ENCODE data around the gene FLVCR2.

Gene FLVCR2

DNA sequence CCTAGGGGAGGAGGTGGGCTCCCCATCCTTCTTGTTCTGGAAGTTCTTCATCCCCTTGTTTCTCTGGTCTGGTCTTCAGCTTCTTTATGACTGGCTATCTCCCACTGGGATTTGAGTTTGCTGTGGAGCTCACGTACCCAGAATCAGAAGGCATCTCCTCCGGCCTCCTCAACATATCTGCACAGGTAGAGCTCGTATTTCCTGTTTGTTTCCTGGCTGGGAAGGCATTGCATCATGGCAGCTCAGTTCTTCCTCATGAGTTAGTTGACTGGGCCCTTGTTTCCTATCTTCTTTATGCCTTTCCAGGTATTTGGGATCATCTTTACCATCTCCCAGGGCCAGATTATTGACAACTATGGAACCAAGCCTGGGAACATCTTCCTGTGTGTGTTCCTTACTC, 62.5 kb downstream of the FLVCR2 start:
- Histone ChIP-seq H3K27ac (replicated peaks) (no peak overlapping the region), H3K4me3 (replicated peaks; ENCODE audit: insufficient read depth, low read length) (no peak overlapping the region), H3K27me3 (ENCODE audit: insufficient read depth, poor library complexity, severe bottlenecking) (no peaks in the 10 kb centered on the region)
- TF ChIP-seq, protein P1, sequence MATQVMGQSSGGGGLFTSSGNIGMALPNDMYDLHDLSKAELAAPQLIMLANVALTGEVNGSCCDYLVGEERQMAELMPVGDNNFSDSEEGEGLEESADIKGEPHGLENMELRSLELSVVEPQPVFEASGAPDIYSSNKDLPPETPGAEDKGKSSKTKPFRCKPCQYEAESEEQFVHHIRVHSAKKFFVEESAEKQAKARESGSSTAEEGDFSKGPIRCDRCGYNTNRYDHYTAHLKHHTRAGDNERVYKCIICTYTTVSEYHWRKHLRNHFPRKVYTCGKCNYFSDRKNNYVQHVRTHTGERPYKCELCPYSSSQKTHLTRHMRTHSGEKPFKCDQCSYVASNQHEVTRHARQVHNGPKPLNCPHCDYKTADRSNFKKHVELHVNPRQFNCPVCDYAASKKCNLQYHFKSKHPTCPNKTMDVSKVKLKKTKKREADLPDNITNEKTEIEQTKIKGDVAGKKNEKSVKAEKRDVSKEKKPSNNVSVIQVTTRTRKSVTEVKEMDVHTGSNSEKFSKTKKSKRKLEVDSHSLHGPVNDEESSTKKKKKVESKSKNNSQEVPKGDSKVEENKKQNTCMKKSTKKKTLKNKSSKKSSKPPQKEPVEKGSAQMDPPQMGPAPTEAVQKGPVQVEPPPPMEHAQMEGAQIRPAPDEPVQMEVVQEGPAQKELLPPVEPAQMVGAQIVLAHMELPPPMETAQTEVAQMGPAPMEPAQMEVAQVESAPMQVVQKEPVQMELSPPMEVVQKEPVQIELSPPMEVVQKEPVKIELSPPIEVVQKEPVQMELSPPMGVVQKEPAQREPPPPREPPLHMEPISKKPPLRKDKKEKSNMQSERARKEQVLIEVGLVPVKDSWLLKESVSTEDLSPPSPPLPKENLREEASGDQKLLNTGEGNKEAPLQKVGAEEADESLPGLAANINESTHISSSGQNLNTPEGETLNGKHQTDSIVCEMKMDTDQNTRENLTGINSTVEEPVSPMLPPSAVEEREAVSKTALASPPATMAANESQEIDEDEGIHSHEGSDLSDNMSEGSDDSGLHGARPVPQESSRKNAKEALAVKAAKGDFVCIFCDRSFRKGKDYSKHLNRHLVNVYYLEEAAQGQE (IDR thresholded peaks at IDR 0.05; ENCODE audit: insufficient replicate concordance, low read depth), result no peak
- TF ChIP-seq, protein P2, sequence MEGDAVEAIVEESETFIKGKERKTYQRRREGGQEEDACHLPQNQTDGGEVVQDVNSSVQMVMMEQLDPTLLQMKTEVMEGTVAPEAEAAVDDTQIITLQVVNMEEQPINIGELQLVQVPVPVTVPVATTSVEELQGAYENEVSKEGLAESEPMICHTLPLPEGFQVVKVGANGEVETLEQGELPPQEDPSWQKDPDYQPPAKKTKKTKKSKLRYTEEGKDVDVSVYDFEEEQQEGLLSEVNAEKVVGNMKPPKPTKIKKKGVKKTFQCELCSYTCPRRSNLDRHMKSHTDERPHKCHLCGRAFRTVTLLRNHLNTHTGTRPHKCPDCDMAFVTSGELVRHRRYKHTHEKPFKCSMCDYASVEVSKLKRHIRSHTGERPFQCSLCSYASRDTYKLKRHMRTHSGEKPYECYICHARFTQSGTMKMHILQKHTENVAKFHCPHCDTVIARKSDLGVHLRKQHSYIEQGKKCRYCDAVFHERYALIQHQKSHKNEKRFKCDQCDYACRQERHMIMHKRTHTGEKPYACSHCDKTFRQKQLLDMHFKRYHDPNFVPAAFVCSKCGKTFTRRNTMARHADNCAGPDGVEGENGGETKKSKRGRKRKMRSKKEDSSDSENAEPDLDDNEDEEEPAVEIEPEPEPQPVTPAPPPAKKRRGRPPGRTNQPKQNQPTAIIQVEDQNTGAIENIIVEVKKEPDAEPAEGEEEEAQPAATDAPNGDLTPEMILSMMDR (IDR thresholded peaks at IDR 0.05; ENCODE audit: insufficient read depth, low read length), result no peak
- TF ChIP-seq GABPA (IDR thresholded peaks at IDR 0.05; ENCODE audit: low read depth), result no peak
- no peak for TF ChIP-seq POLR2AphosphoS5 (IDR thresholded peaks at IDR 0.05; ENCODE audit: low read depth)
- no peak for TF ChIP-seq SPI1 (IDR thresholded peaks at IDR 0.05; ENCODE audit: borderline replicate concordance, low read depth)
- no peak for DNase-seq (ENCODE audit: low read depth in 1 of 2, low spot score in 1 of 2)

DNA sequence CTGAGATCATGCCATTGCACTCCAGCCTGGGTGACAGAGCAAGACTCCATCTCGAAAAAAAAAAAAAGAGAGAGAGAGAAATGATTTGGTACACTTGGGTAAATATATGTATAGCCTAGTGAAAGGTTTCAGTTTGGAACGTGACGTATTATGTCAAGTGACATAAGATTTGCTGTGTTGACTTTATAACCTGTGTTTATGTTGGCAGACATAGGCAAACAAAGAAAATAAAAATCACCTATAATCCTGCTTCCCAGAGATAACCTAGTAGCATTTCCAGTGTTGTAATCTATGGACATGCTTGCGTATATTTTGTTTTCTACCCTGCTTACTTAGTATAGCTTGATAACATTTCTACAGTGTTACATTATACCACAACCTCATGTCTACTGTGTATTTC, 65.6 kb downstream of the FLVCR2 start:
- Histone ChIP-seq H3K4me3 (replicated peaks; ENCODE audit: insufficient read depth, low read length) (no peak overlapping the region), H3K27ac (replicated peaks) (no peak overlapping the region), H3K27me3 (ENCODE audit: insufficient read depth, poor library complexity, severe bottlenecking) (no peaks in the 10 kb centered on the region)
- TF ChIP-seq SPI1 (IDR thresholded peaks at IDR 0.05; ENCODE audit: borderline replicate concordance, low read depth), result no peak
- TF ChIP-seq, protein P2 (IDR thresholded peaks at IDR 0.05; ENCODE audit: insufficient read depth, low read length), result no peak
- TF ChIP-seq POLR2AphosphoS5 (IDR thresholded peaks at IDR 0.05; ENCODE audit: low read depth), result no peak
- TF ChIP-seq, protein P1 (IDR thresholded peaks at IDR 0.05; ENCODE audit: insufficient replicate concordance, low read depth), result no peak
- TF ChIP-seq GABPA (IDR thresholded peaks at IDR 0.05; ENCODE audit: low read depth), result no peak
- DNase-seq (ENCODE audit: low read depth in 1 of 2, low spot score in 1 of 2), result no peak

DNA sequence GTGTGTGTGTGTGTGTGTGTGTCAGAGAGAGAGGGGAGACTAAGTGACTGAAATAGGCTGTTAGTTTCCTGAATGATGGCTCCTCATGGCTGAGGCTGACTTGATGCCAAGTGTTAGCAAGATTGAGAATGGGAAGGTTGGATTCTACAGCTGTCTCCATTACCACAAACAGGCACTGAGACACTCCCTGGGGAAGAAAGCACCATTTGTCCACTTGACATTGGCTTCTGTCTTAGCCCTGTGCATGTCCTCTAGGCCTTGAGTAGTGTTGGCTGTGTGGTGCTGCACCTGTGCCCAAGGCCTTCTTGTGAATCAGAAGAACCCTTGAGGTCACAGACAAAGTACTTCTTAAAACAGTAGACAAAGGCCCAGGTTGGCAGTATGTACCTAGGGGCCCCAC, 66.6 kb downstream of the FLVCR2 start:
- TF ChIP-seq SPI1 (IDR thresholded peaks at IDR 0.05; ENCODE audit: borderline replicate concordance, low read depth) (no peak), GABPA (IDR thresholded peaks at IDR 0.05; ENCODE audit: low read depth) (no peak), POLR2AphosphoS5 (IDR thresholded peaks at IDR 0.05; ENCODE audit: low read depth) (no peak)
- TF ChIP-seq, protein P1 (IDR thresholded peaks at IDR 0.05; ENCODE audit: insufficient replicate concordance, low read depth), result no peak
- TF ChIP-seq, protein P2 (IDR thresholded peaks at IDR 0.05; ENCODE audit: insufficient read depth, low read length), result no peak
- DNase-seq (ENCODE audit: low read depth in 1 of 2, low spot score in 1 of 2), result no peak
- no peak overlapping the region for H3K4me3 ChIP-seq (replicated peaks; ENCODE audit: insufficient read depth, low read length)

More for the DNA sequence above, 66.6 kb downstream of the FLVCR2 start:
- no peak overlapping the region for H3K27ac ChIP-seq (replicated peaks)
- no peaks in the 10 kb centered on the region for H3K27me3 ChIP-seq (ENCODE audit: insufficient read depth, poor library complexity, severe bottlenecking)

All from HL-60 (cell line).